Immature natural killer cell (primary cell): Measurements from ENCODE around the gene MZF1. TPM values are rescaled to one million over a fixed set of nuclear protein-coding genes. Genes with fewer than 3 reads are reported as not detected.

ENCODE experiments used
- DNase-seq, 3 donors: peaks; one replicate each; pipeline ENCODE4 v3.0.0; 2022; ENCODE audit warnings: mixed read lengths in 1 of 3
- H3K27ac Mint-ChIP-seq, 6 donors: one replicate each; pipeline ENCODE4 v1.8.0; 2020; ENCODE audit warnings: mixed read lengths in 6 of 6, mild to moderate bottlenecking in 5 of 6, inconsistent platforms in 4 of 6, moderate library complexity in 3 of 6
- H3K27me3 Mint-ChIP-seq, 3 donors: one replicate each; pipeline ENCODE4 v1.8.0; 2020 to 2021; ENCODE audit warnings: low read depth in 3 of 3, mild to moderate bottlenecking in 3 of 3, mixed read lengths in 3 of 3, moderate library complexity in 3 of 3, inconsistent platforms in 1 of 3
- H3K36me3 Mint-ChIP-seq, 3 donors: one replicate each; pipeline ENCODE4 v1.8.0; 2020; ENCODE audit warnings: mixed read lengths in 3 of 3, inconsistent platforms in 2 of 3, mild to moderate bottlenecking in 2 of 3
- H3K4me1 Mint-ChIP-seq, 2 donors: one replicate each; pipeline ENCODE4 v1.8.0; 2020; ENCODE audit warnings: inconsistent platforms in 2 of 2, mild to moderate bottlenecking in 2 of 2, mixed read lengths in 2 of 2, moderate library complexity in 1 of 2
- H3K4me3 Mint-ChIP-seq, 5 donors: one replicate each; pipeline ENCODE4 v1.8.0; 2020; ENCODE audit warnings: mild to moderate bottlenecking in 5 of 5, mixed read lengths in 5 of 5, inconsistent platforms in 3 of 5, moderate library complexity in 3 of 5
- H3K9me3 Mint-ChIP-seq, 6 donors: one replicate each; pipeline ENCODE4 v1.8.0; 2020; ENCODE audit warnings: mild to moderate bottlenecking in 6 of 6, mixed read lengths in 6 of 6, inconsistent platforms in 4 of 6, moderate library complexity in 3 of 6
- polyA plus RNA-seq, 3 donors: library from polyadenylated mRNA; unstranded; fragments of 300-500 nt; fragmentation: Illumina TruSeq; gene quantifications; one replicate each; pipeline ENCODE4 v1.2.3, GENCODE V29; 2021

The MZF1 gene
- polyA plus RNA-seq, 3 donors from 2014 or later = 3.2 to 10.4 (median 7.1) TPM

DNA sequence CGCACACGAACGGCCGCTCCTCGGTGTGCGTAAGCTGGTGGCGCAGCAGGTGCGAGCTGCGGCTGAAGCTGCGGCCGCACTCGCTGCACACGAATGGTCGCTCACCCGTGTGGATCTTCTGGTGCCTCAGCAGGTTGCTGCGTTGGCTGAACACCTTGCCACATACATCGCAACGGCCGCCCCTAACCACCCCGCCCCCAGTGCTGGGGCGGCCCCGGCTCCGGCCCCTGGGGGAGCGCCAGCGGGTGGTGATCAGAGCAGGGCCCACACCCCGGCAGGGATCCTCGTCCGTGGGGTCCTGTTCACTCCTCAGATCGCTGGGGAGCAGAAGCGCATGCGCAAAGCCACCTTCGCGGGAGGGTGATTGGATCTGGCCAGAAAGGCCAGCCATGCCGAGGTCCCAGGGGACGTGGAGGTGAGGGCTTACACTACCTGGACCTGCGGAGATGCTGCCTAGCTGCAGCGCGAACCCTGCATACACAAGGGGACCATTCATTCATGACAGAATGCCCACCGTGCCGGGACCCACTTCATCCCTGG lies 10.0 kb downstream of the MZF1 start:
- Mint-ChIP-seq H3K4me1 (peaks cover 48 to 59% of the 10 kb centered on the region in 2 donors), H3K9me3 (peaks cover 0 to 2% (median 0%) of the 10 kb centered on the region in 6 donors), H3K27ac (peak overlapping the region; percentile 42 to 99 (median 82)), H3K27me3 (peaks cover 13 to 23% (median 19%) of the 10 kb centered on the region in 3 donors), H3K36me3 (no peaks in the 10 kb centered on the region), H3K4me3 (peak overlapping the region; percentile 79 to 97 (median 88))
- peak in 2 of 3 donors; percentile 54 to 61 for DNase-seq

DNA sequence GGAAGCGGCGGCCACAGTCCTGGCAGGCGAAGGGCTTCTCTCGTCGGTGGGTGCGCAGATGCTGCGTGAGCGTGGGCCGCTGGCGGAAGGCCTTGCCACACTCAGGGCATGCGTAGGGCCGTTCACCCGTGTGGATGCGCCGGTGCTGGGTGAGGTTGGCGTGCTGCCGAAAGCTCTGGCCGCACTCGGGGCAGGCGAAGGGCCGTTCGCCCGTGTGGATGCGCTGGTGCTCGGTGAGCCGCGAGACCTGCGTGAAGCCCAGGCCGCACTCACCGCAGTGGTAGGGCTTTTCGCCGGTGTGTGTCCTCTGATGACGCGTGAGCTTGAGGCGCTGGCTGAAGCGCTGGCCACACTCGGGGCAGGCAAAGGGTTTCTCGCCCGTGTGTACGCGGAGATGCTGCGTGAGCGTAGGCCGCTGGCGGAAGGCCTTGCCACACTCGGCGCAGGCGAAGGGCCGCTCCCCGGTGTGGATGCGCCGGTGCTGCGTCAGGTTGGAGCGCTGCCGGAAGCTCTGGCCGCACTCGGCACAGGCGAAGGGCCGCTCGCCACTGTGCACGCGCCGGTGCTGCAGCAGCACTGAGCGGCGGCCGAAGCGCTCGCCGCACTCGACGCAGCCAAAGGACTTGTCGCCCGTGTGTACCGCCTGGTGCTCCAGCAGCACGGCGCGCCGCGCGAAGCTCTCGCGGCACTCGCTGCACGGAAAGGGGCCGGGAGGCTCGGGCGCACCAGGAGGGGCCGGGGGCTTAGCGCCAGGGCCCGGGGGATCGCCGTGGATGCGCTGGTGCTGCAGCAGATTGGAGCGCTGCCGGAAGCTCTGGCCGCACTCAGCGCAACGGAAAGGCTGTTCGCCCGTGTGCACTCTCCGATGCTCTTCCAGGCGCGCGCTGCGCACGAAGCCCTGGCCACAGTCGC lies 10.8 kb downstream of the MZF1 start:
- DNase-seq = peak; percentile 61 to 76 (median 69)
- Mint-ChIP-seq H3K4me3 (peak overlapping the region; percentile 79 to 97 (median 88)), H3K9me3 (peaks cover 0 to 2% (median 0%) of the 10 kb centered on the region in 6 donors), H3K4me1 (peaks cover 54 to 66% of the 10 kb centered on the region in 2 donors), H3K27me3 (peaks cover 13 to 25% (median 19%) of the 10 kb centered on the region in 3 donors), H3K27ac (peak overlapping the region; percentile 55 to 99 (median 81)), H3K36me3 (no peaks in the 10 kb centered on the region)

- peak overlapping the region; percentile 70 to 99 (median 88) for H3K27ac Mint-ChIP-seq
- peak overlapping the region; percentile 79 to 97 (median 88) for H3K4me3 Mint-ChIP-seq
- peaks cover 62 to 74% of the 10 kb centered on the region in 2 donors for H3K4me1 Mint-ChIP-seq
- no peak for DNase-seq
- peaks cover 15 to 26% (median 21%) of the 10 kb centered on the region in 3 donors for H3K27me3 Mint-ChIP-seq
- peaks cover 0 to under 1% (median 0%) of the 10 kb centered on the region in 3 donors for H3K36me3 Mint-ChIP-seq
- peaks cover 0 to 2% (median 0%) of the 10 kb centered on the region in 6 donors for H3K9me3 Mint-ChIP-seq
Measured at GRCh38 chr19:58561373-58562121, 11.6 kb downstream of the MZF1 start.

DNA sequence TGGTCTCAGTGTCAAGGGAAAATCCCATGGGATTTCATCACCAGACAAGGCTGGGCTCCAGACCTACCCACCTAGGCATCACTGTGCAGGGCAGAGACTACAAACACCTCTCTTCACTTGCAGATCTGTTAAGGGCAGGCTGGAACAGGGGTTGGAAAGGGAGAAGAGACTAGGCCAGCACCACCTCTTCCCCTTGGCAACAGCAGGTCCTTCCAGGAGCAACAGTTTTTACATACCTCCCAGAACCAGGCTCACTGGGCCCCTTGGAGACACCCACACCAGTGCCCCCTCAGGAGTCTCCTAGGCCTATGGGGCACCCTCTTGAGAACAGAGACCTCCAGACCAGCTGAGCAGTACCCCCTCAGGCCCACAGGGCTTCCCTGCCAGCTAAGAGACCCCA lies 12.2 kb downstream of the MZF1 start:
- Mint-ChIP-seq H3K4me1 (peaks cover 68 to 79% of the 10 kb centered on the region in 2 donors), H3K4me3 (peak overlapping the region; percentile 82 to 97 (median 91)), H3K9me3 (peaks cover 0 to 2% (median 0%) of the 10 kb centered on the region in 6 donors)

DNA sequence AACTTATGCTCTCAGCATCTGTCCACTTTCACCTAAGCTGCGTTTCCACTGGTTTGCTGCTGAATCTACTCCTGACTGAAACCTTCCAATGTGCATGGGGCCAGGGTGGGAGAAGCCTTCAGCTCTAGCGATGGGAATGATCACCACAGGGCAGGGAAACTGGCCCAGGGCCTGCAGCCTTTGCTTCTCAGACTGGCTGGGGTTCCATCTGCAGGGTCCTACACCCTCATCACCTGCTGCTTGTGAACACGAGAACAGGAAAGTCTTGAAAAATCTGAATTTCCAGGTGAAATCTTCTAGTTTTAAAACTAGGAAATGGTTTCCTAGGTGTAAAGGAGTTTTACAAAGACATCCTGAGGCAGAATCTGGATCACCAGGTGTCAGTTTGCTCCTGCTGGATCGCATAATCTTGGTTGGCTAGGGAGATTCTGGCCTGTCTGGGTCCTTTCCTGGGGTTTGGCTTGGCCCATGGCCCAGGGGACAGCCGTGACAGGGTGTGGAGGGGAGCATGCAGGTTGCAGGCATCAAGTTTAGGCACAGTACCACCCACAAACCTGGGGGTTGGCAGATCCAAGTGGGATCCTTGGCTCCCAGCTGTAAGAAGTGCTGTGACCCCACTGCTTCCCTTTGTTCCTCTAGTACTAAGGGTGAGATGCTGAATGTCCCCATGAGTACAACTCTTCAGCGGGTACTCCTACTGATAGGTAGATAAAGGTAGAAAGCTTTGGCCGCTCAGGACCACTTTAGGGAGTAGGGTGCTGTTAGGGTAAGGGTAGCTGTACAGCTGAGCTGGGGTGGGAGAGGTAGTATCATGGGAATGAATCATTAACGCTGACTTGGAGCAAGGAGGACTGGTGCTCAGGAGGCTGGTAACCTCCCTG lies 12.9 kb downstream of the MZF1 start:
- Mint-ChIP-seq H3K27ac (peak overlapping the region; percentile 98 to 99 (median 99)), H3K4me3 (peak overlapping the region; percentile 96 to 99 (median 97)), H3K36me3 (peaks cover 0 to 8% (median 0%) of the 10 kb centered on the region in 3 donors), H3K4me1 (peaks cover 71 to 83% of the 10 kb centered on the region in 2 donors), H3K9me3 (peaks cover 0 to 2% (median 0%) of the 10 kb centered on the region in 6 donors), H3K27me3 (peaks cover 17 to 27% (median 23%) of the 10 kb centered on the region in 3 donors)
- no peak for DNase-seq

More for the DNA sequence above, 12.2 kb downstream of the MZF1 start:
- peak overlapping the region; percentile 84 to 99 (median 98) for H3K27ac Mint-ChIP-seq
- peaks cover 0 to 6% (median 0%) of the 10 kb centered on the region in 3 donors for H3K36me3 Mint-ChIP-seq
- H3K27me3 Mint-ChIP-seq = peaks cover 17 to 26% (median 21%) of the 10 kb centered on the region in 3 donors
- no peak for DNase-seq

- Mint-ChIP-seq H3K4me3 (peak overlapping the region; percentile 96 to 99 (median 97)), H3K27ac (peak overlapping the region; percentile 98 to 99 (median 99)), H3K9me3 (peaks cover 0 to 2% (median 0%) of the 10 kb centered on the region in 6 donors), H3K27me3 (peaks cover 23 to 33% (median 28%) of the 10 kb centered on the region in 3 donors), H3K4me1 (peaks cover 78 to 88% of the 10 kb centered on the region in 2 donors), H3K36me3 (peaks cover 0 to 12% (median 0%) of the 10 kb centered on the region in 3 donors)
- peak; percentile 63 to 82 (median 81) for DNase-seq
Measured at GRCh38 chr19:58559275-58560006, 13.7 kb downstream of the MZF1 start.

GRCh38 chr19:58558623-58559274 lies 14.4 kb downstream of the MZF1 start:
- Mint-ChIP-seq H3K27ac (peak overlapping the region; percentile 98 to 99 (median 99)), H3K4me3 (peak overlapping the region; percentile 96 to 99 (median 97)), H3K9me3 (peaks cover 0 to 2% (median 0%) of the 10 kb centered on the region in 6 donors), H3K36me3 (peaks cover 0 to 13% (median 0%) of the 10 kb centered on the region in 3 donors), H3K4me1 (peaks cover 83 to 88% of the 10 kb centered on the region in 2 donors), H3K27me3 (peaks cover 24 to 33% (median 28%) of the 10 kb centered on the region in 3 donors)
- peak; percentile 100 for DNase-seq

DNA sequence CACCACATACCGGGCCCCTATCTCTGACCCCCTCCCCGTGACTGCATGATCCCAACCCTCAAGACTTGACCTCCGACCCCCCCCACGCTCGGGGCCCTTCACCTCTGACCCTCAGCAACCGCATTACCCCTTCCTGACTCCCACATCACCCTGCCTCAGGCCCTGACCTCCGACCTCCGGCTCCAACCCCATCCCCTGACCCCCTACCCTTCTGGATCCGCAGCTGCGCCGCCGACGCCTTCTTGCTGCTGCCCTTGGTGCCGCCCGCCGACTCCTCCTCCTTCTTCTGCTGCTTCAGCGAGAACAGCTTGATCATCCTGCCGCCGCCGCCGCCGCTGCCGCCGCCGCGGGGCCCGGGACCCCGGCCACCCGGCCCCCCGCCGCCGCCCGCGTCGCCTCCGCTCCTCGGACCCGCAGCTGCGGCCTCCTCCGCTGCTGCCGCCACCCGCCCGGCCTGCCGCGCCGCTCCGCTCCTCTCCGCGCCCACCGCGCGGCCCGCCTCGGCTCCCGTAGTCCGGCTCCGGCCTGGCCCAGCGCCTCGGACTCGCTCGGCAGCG lies 15.0 kb downstream of the MZF1 start, which contains the start of gene UBE2M:
UBE2M (minus strand) TSS at position 546 of the 557 bp plus-strand sequence; CDS start at position 316, 230 bp downstream.
- peaks cover 0 to 2% (median 0%) of the 10 kb centered on the region in 6 donors for H3K9me3 Mint-ChIP-seq
- H3K36me3 Mint-ChIP-seq = peaks cover 0 to 16% (median 0%) of the 10 kb centered on the region in 3 donors
- no peak for DNase-seq
- H3K27me3 Mint-ChIP-seq = peaks cover 24 to 30% (median 26%) of the 10 kb centered on the region in 3 donors
- peak within 1 kb of the TSS; percentile 98 to 99 (median 99) for H3K27ac Mint-ChIP-seq
- H3K4me1 Mint-ChIP-seq = peaks cover 80 to 87% of the 10 kb centered on the region in 2 donors
- peak within 1 kb of the TSS; percentile 96 to 99 (median 97) for H3K4me3 Mint-ChIP-seq

DNA sequence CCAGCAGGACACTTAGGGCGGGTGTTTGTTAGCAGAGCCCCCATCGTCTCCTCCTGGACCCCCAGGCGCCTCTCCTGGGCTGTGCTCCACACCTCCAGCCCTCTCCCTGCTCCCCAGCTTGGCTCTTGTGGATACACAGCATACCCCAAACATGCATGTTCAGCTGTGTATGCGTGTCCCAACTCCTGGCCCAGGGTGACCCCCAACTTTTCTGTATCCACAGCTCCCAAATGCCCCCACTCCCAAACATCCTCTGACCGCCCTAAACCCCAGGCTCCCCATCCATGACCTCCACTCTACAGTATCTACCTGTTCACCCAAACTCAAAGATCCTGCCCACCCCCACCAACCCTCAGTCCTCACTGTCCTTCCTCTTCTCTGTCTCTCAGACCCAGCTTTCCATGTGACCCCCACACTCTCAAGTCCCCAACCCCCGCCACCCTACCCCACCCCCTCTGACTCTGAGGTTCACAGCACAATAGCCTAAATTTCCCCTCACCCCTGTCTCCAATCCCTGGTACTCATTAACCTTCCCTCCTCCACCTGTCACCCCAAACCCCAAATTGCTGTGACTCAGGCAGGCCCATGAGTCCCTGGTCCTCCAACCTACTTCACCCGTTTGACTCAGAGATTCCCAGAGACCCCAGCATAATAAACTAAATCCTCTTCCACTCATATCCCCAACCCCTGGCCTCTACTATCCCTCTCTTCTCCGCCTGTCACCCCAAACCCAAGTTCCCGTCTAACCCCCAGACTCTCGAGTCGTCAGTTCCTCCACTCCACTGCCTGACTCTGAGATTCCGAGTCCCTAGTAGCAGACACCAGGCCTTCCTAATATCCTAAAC lies 15.7 kb downstream of the MZF1 start:
- H3K27me3 Mint-ChIP-seq = peaks cover 22 to 28% (median 27%) of the 10 kb centered on the region in 3 donors
- peaks cover 81 to 87% of the 10 kb centered on the region in 2 donors for H3K4me1 Mint-ChIP-seq
- peak overlapping the region; percentile 85 to 97 (median 90) for H3K4me3 Mint-ChIP-seq
- peak overlapping the region; percentile 89 to 99 (median 96) for H3K27ac Mint-ChIP-seq
- peaks cover 5 to 22% (median 6%) of the 10 kb centered on the region in 3 donors for H3K36me3 Mint-ChIP-seq
- no peak for DNase-seq
- no peaks in the 10 kb centered on the region for H3K9me3 Mint-ChIP-seq

- Mint-ChIP-seq H3K4me3 (peak overlapping the region; percentile 85 to 97 (median 90)), H3K9me3 (no peaks in the 10 kb centered on the region), H3K27ac (peak overlapping the region; percentile 85 to 99 (median 96)), H3K27me3 (peaks cover 19 to 23% (median 23%) of the 10 kb centered on the region in 3 donors), H3K36me3 (peaks cover 10 to 27% (median 11%) of the 10 kb centered on the region in 3 donors), H3K4me1 (peaks cover 74 to 82% of the 10 kb centered on the region in 2 donors)
- DNase-seq = no peak
Measured at GRCh38 chr19:58556622-58557220, 16.4 kb downstream of the MZF1 start.
